ENCODE data around the gene HEPN1.

HEPN1 gene

DNA sequence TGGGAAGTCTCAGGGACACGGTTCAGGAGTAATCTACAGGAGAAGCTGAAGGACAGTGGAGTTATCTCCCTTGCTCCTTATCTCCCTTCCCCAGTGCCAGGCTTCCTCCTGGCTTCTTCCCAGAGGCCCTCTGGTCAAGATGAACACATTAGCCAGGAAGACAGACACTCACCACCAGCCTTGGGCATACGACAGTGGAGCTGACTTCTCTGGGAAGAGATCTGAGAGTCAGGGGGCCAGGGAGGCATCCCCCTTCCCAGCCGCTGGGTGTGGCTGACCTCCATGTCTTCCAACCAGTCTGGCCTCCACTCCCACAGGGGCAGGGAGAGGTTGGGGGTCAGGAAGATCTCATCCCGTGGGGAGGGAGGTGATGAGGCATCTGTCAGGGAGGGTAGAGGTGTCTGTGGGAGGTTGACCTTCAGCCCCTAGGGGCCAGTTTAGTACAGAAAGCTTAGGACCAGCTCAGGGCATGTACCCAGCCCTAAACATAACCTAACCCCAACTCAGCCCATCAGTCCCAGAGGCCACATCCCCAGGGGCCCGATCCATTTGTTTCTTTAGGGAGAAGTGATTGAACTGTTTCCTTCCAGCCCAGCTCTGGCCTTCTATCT is 34.1 kb upstream of the HEPN1 start:
- Histone ChIP-seq H3K9me3 (ENCODE audit: control insufficient read depth in 2 of 2, low read length in 2 of 2) (no peaks in the 10 kb centered on the region), H3K9ac (ENCODE audit: low read length in 2 of 2) (no peak overlapping the region), H3K27ac (ENCODE audit: low read length) (no peak overlapping the region), H3K4me1 (ENCODE audit: control insufficient read depth, insufficient read depth, low read length) (peaks cover 4% of the 10 kb centered on the region), H3K36me3 (ENCODE audit: control insufficient read depth in 2 of 2, insufficient read depth in 2 of 2, low read length in 2 of 2) (no peaks in the 10 kb centered on the region), H3K27me3 (ENCODE audit: control insufficient read depth in 1 of 2, insufficient read depth in 2 of 2, low read length in 2 of 2) (peaks cover 5 to 8% of the 10 kb centered on the region in 2 donors), H3K4me3 (ENCODE audit: low read length in 2 of 2) (no peak overlapping the region)

DNA sequence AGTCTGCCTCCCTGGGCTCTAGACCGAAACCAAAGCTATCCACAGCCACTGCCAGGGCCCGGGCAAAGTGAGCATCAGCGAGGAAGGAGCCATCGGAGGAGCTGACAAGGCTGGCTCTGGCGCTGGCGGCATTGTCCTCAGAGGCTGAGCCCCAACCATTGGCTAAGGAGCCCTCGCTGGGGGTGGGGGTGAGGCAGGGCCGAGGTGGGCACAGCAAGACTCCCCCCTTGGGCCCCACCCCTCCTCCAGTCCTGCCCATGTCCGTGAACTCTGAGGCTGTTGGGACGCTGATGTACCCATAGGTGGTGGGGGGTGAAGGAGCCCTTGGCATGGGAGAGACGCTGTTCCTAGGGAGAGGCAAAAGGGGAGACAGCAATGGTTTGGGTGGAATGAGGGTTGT is 32.6 kb upstream of the HEPN1 start:
- peaks cover 9% of the 10 kb centered on the region for H3K4me1 ChIP-seq (ENCODE audit: control insufficient read depth, insufficient read depth, low read length)
- no peak overlapping the region for H3K27ac ChIP-seq (ENCODE audit: low read length)
- no peak overlapping the region for H3K9ac ChIP-seq (ENCODE audit: low read length in 2 of 2)
- H3K9me3 ChIP-seq (ENCODE audit: control insufficient read depth in 2 of 2, low read length in 2 of 2): no peaks in the 10 kb centered on the region
- H3K36me3 ChIP-seq (ENCODE audit: control insufficient read depth in 2 of 2, insufficient read depth in 2 of 2, low read length in 2 of 2): no peaks in the 10 kb centered on the region
- no peak overlapping the region for H3K4me3 ChIP-seq (ENCODE audit: low read length in 2 of 2)
- peaks cover 8% of the 10 kb centered on the region in 2 donors for H3K27me3 ChIP-seq (ENCODE audit: control insufficient read depth in 1 of 2, insufficient read depth in 2 of 2, low read length in 2 of 2)

- Histone ChIP-seq H3K9me3 (ENCODE audit: control insufficient read depth in 2 of 2, low read length in 2 of 2) (no peaks in the 10 kb centered on the region), H3K27ac (ENCODE audit: low read length) (no peak overlapping the region), H3K27me3 (ENCODE audit: control insufficient read depth in 1 of 2, insufficient read depth in 2 of 2, low read length in 2 of 2) (peaks cover 8% of the 10 kb centered on the region in 2 donors), H3K9ac (ENCODE audit: low read length in 2 of 2) (no peak overlapping the region), H3K36me3 (ENCODE audit: control insufficient read depth in 2 of 2, insufficient read depth in 2 of 2, low read length in 2 of 2) (no peaks in the 10 kb centered on the region), H3K4me1 (ENCODE audit: control insufficient read depth, insufficient read depth, low read length) (peaks cover 9% of the 10 kb centered on the region), H3K4me3 (ENCODE audit: low read length in 2 of 2) (no peak overlapping the region)
These were observed 31.9 kb upstream of the HEPN1 start for GRCh38 chr11:124886978-124887666.

DNA sequence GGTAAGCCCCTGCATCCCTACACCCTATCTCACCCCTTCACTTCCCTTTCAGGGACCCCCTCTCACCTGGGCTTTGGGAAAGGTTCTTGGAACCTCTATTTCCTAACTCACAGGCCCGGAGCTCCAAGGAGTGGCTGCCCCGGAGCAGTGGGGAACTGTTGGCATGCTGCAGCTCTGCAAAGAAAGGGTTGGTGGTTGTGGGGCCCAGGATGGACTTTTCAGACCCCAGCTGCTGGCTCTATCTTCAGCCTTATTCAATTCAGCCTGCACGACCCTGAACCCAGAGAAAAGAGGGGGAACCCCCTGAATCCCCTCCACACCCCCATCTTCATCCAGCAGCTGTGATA is 31.4 kb upstream of the HEPN1 start:
- Histone ChIP-seq H3K27ac (ENCODE audit: low read length) (no peak overlapping the region), H3K9me3 (ENCODE audit: control insufficient read depth in 2 of 2, low read length in 2 of 2) (no peaks in the 10 kb centered on the region), H3K9ac (ENCODE audit: low read length in 2 of 2) (no peak overlapping the region), H3K36me3 (ENCODE audit: control insufficient read depth in 2 of 2, insufficient read depth in 2 of 2, low read length in 2 of 2) (no peaks in the 10 kb centered on the region), H3K27me3 (ENCODE audit: control insufficient read depth in 1 of 2, insufficient read depth in 2 of 2, low read length in 2 of 2) (peaks cover 8% of the 10 kb centered on the region in 2 donors), H3K4me1 (ENCODE audit: control insufficient read depth, insufficient read depth, low read length) (peaks cover 9% of the 10 kb centered on the region), H3K4me3 (ENCODE audit: low read length in 2 of 2) (no peak overlapping the region)

- H3K27ac ChIP-seq (ENCODE audit: low read length): no peak overlapping the region
- no peaks in the 10 kb centered on the region for H3K9me3 ChIP-seq (ENCODE audit: control insufficient read depth in 2 of 2, low read length in 2 of 2)
- H3K4me3 ChIP-seq (ENCODE audit: low read length in 2 of 2): no peak overlapping the region
- H3K9ac ChIP-seq (ENCODE audit: low read length in 2 of 2): no peak overlapping the region
- H3K4me1 ChIP-seq (ENCODE audit: control insufficient read depth, insufficient read depth, low read length): peaks cover 13% of the 10 kb centered on the region
- H3K27me3 ChIP-seq (ENCODE audit: control insufficient read depth in 1 of 2, insufficient read depth in 2 of 2, low read length in 2 of 2): peaks cover 8% of the 10 kb centered on the region in 2 donors
- no peaks in the 10 kb centered on the region for H3K36me3 ChIP-seq (ENCODE audit: control insufficient read depth in 2 of 2, insufficient read depth in 2 of 2, low read length in 2 of 2)
These were observed 29.6 kb upstream of the HEPN1 start for GRCh38 chr11:124889191-124890091.

- H3K27ac ChIP-seq (ENCODE audit: low read length): no peak overlapping the region
- H3K9ac ChIP-seq (ENCODE audit: low read length in 2 of 2): no peak overlapping the region
- no peaks in the 10 kb centered on the region for H3K9me3 ChIP-seq (ENCODE audit: control insufficient read depth in 2 of 2, low read length in 2 of 2)
- H3K4me3 ChIP-seq (ENCODE audit: low read length in 2 of 2): no peak overlapping the region
- no peaks in the 10 kb centered on the region for H3K36me3 ChIP-seq (ENCODE audit: control insufficient read depth in 2 of 2, insufficient read depth in 2 of 2, low read length in 2 of 2)
- peaks cover 13% of the 10 kb centered on the region for H3K4me1 ChIP-seq (ENCODE audit: control insufficient read depth, insufficient read depth, low read length)
- peaks cover 8% of the 10 kb centered on the region in 2 donors for H3K27me3 ChIP-seq (ENCODE audit: control insufficient read depth in 1 of 2, insufficient read depth in 2 of 2, low read length in 2 of 2)
These were observed 28.9 kb upstream of the HEPN1 start for GRCh38 chr11:124890151-124890550.

- Histone ChIP-seq H3K9ac (ENCODE audit: low read length in 2 of 2) (no peak overlapping the region), H3K27ac (ENCODE audit: low read length) (no peak overlapping the region), H3K27me3 (ENCODE audit: control insufficient read depth in 1 of 2, insufficient read depth in 2 of 2, low read length in 2 of 2) (peaks cover 5 to 8% of the 10 kb centered on the region in 2 donors), H3K4me3 (ENCODE audit: low read length in 2 of 2) (no peak overlapping the region), H3K9me3 (ENCODE audit: control insufficient read depth in 2 of 2, low read length in 2 of 2) (no peaks in the 10 kb centered on the region), H3K36me3 (ENCODE audit: control insufficient read depth in 2 of 2, insufficient read depth in 2 of 2, low read length in 2 of 2) (no peaks in the 10 kb centered on the region), H3K4me1 (ENCODE audit: control insufficient read depth, insufficient read depth, low read length) (peaks cover 13% of the 10 kb centered on the region)
These were observed 28.2 kb upstream of the HEPN1 start for GRCh38 chr11:124890683-124891372.

DNA sequence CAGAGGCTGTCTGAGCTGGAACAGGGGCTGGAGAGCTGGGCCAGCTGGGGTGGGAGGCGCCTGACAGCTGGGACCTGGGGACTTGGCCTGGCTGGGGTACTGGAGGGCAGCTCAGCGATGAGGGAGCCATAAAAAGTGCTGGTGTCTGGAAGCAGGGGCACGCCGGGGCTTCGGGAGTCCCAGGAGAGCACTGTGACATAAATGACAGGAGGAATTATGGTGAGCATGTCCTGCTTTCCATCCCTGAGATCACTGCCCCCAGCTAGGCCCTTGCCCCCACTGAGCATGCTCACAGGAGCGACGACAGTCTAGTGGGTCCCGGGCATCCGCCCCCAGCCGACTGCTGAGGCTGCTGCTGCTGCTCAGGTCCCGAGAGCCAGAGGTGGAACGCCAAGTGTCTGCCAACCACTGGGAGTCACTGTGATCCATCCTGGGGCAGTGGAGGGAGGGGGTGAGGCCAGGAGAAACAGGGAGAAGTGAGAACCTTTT is 27.6 kb upstream of the HEPN1 start:
- Histone ChIP-seq H3K9me3 (ENCODE audit: control insufficient read depth in 2 of 2, low read length in 2 of 2) (no peaks in the 10 kb centered on the region), H3K27ac (ENCODE audit: low read length) (no peak overlapping the region), H3K9ac (ENCODE audit: low read length in 2 of 2) (no peak overlapping the region), H3K27me3 (ENCODE audit: control insufficient read depth in 1 of 2, insufficient read depth in 2 of 2, low read length in 2 of 2) (peaks cover 4 to 8% of the 10 kb centered on the region in 2 donors), H3K36me3 (ENCODE audit: control insufficient read depth in 2 of 2, insufficient read depth in 2 of 2, low read length in 2 of 2) (no peaks in the 10 kb centered on the region), H3K4me3 (ENCODE audit: low read length in 2 of 2) (no peak overlapping the region), H3K4me1 (ENCODE audit: control insufficient read depth, insufficient read depth, low read length) (peaks cover 16% of the 10 kb centered on the region)

GRCh38 chr11:124892146-124892545 is 26.9 kb upstream of the HEPN1 start:
- Histone ChIP-seq H3K4me1 (ENCODE audit: control insufficient read depth, insufficient read depth, low read length) (peaks cover 16% of the 10 kb centered on the region), H3K4me3 (ENCODE audit: low read length in 2 of 2) (no peak overlapping the region), H3K9ac (ENCODE audit: low read length in 2 of 2) (no peak overlapping the region), H3K36me3 (ENCODE audit: control insufficient read depth in 2 of 2, insufficient read depth in 2 of 2, low read length in 2 of 2) (no peaks in the 10 kb centered on the region), H3K27ac (ENCODE audit: low read length) (no peak overlapping the region), H3K9me3 (ENCODE audit: control insufficient read depth in 2 of 2, low read length in 2 of 2) (no peaks in the 10 kb centered on the region), H3K27me3 (ENCODE audit: control insufficient read depth in 1 of 2, insufficient read depth in 2 of 2, low read length in 2 of 2) (peaks cover 4 to 5% of the 10 kb centered on the region in 2 donors)

DNA sequence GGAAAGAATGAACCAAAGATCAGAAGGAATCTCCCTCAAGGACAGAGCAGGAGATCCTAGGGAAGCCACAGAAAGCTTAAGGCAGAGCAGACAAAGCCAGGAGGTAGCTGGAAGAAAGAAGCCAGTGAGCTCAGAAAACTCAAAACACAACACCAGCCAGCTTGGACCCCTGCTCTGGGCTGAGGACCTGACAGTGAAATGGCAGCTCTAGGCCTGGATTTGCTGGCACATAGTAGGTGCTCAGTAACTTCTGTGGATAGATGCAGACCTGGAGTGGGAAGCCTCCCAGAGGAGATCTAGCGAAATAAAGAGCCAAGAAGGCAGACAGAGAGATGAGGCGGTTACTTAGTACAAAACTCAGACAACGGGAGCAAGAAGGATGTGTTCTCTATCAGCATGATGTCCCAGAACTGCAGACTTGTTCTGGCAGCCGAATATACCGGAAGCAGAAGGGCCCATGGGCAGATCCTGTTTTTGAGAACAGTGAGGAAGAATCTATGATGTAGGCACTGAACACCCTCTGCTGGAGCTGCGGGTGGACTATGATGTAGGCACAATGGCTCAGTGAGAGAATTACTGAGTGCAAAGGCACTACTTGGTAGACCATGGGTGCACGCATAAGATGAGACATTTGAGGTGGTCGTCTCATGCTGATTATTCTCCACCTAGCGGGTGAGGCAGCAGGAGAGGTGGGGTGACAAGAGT is 26.1 kb upstream of the HEPN1 start:
- no peak overlapping the region for H3K9ac ChIP-seq (ENCODE audit: low read length in 2 of 2)
- H3K27me3 ChIP-seq (ENCODE audit: control insufficient read depth in 1 of 2, insufficient read depth in 2 of 2, low read length in 2 of 2): peaks cover under 1 to 5% of the 10 kb centered on the region in 2 donors
- no peak overlapping the region for H3K4me3 ChIP-seq (ENCODE audit: low read length in 2 of 2)
- no peaks in the 10 kb centered on the region for H3K36me3 ChIP-seq (ENCODE audit: control insufficient read depth in 2 of 2, insufficient read depth in 2 of 2, low read length in 2 of 2)
- no peaks in the 10 kb centered on the region for H3K9me3 ChIP-seq (ENCODE audit: control insufficient read depth in 2 of 2, low read length in 2 of 2)
- no peak overlapping the region for H3K27ac ChIP-seq (ENCODE audit: low read length)
- H3K4me1 ChIP-seq (ENCODE audit: control insufficient read depth, insufficient read depth, low read length): peaks cover 21% of the 10 kb centered on the region
